HepG2 (cell line): ENCODE data around the gene HEY2. TPM values are rescaled to one million over a fixed set of nuclear protein-coding genes. Genes with fewer than 3 reads are reported as not detected.

Source experiments
- ATAC-seq: fragments of 200-7000 bp; cut with Tn5 transposase; 3 replicates; pipeline ENCODE4 v1.9.1; 2020; ENCODE audit warnings: mild to moderate bottlenecking, moderate library complexity
- BruUV-seq: library from RNA; stranded (reverse); fragments of 400-500 nt; replicated peaks from 2 replicates; lab custom pipeline; 2021; lab: Mats Ljungman, UMichigan
- CTCF ChIA-PET: fragments of 300-600 bp; formaldehyde crosslinking; extraction: SDS; loops from one replicate; lab custom pipeline; 2021; ENCODE audit warnings: low total read pairs, inconsistent platforms, low intra/inter-chr PET ratio; lab: Yijun Ruan, JAX
- POLR2A ChIA-PET: fragments of 350-600 bp; sonication (Branson Sonifier 250); formaldehyde crosslinking; loops from one replicate; lab custom pipeline; 2020; ENCODE audit warnings: antibody characterized with exemption, inconsistent platforms; lab: Yijun Ruan, JAX
- DNase-seq: peaks from one replicate; pipeline ENCODE4 v3.0.0-alpha.2; 2015; ENCODE audit warnings: low spot score
- FAIRE-seq: peaks from 3 replicates; lab custom pipeline; 2011; peaks lifted over from hg19 to GRCh38; lab: Jason Lieb, UNC
- H2AFZ ChIP-seq: one replicate; pipeline ENCODE4 v1.6.1; 2011; ENCODE audit warnings: low read length, inconsistent platforms
- H3K27ac ChIP-seq: fragments of 300-600 bp; 3 replicates; pipeline ENCODE4 v1.8.0; 2011; ENCODE audit warnings: mixed run types, mild to moderate bottlenecking, mixed read lengths, low read length, inconsistent platforms; ENCODE audit not compliant: insufficient read depth; ENCODE audit errors: extremely low read length
- H3K27me3 ChIP-seq, 2 experiments: fragments of 200-600 bp in 1 of 2; 2 replicates in 1 of 2; 3 replicates in 1 of 2; pipeline versions ENCODE4 v1.6.0 to v1.8.0; 2011; ENCODE audit warnings: low read length in 2 of 2, mild to moderate bottlenecking in 2 of 2, moderate library complexity in 2 of 2, inconsistent platforms in 1 of 2; ENCODE audit not compliant: insufficient read depth in 2 of 2, control insufficient read depth in 1 of 2
- H3K36me3 ChIP-seq, 2 experiments: fragments of 200-600 bp in 1 of 2; replicated peaks in 1 of 2; 2 replicates in 1 of 2; 3 replicates in 1 of 2; pipeline versions ENCODE4 v1.5.1 to v1.8.0; 2011; ENCODE audit warnings: low read length in 2 of 2, inconsistent platforms in 1 of 2; ENCODE audit not compliant: insufficient read depth in 2 of 2, control insufficient read depth in 1 of 2
- H3K4me1 ChIP-seq: 2 replicates; pipeline ENCODE4 v1.5.1; 2012; ENCODE audit warnings: low read length, inconsistent platforms; ENCODE audit not compliant: insufficient read depth
- H3K4me2 ChIP-seq: 2 replicates; pipeline ENCODE4 v1.6.0; 2011; ENCODE audit warnings: low read depth, low read length, inconsistent platforms
- H3K4me3 ChIP-seq, 3 experiments: fragments of 200-600 bp in 1 of 3; sonication (generic), shearing (Covaris generic) in 1 of 3; replicated peaks in 1 of 3; 2 replicates each; pipeline ENCODE4 v1.5.1; 2011 to 2016; ENCODE audit warnings: low read length in 3 of 3, inconsistent platforms in 2 of 3, low read depth in 2 of 3, mild to moderate bottlenecking in 2 of 3, control low read depth in 1 of 3, mixed read lengths in 1 of 3; ENCODE audit not compliant: insufficient read depth in 1 of 3
- H3K79me2 ChIP-seq: one replicate; pipeline ENCODE4 v1.6.1; 2011; ENCODE audit warnings: low read length, inconsistent platforms; ENCODE audit not compliant: insufficient read depth
- H3K9ac ChIP-seq: 2 replicates; pipeline ENCODE4 v1.6.0; 2011; ENCODE audit warnings: mild to moderate bottlenecking, low read depth, low read length, inconsistent platforms; ENCODE audit not compliant: insufficient read depth
- H3K9me3 ChIP-seq: 2 replicates; pipeline ENCODE4 v1.5.1; 2012; ENCODE audit warnings: mild to moderate bottlenecking, low read length
- H4K20me1 ChIP-seq: 2 replicates; pipeline ENCODE4 v1.6.0; 2011; ENCODE audit warnings: inconsistent platforms, mild to moderate bottlenecking, low read length, moderate library complexity; ENCODE audit not compliant: insufficient read depth
- AGO2 ChIP-seq: fragments of 200-400 bp; formaldehyde crosslinking; optimal IDR thresholded peaks from 2 replicates; pipeline ENCODE3; 2017; ENCODE audit warnings: mild to moderate bottlenecking, low read depth, low read length, moderate library complexity
- CBX1 ChIP-seq: IDR thresholded peaks from one replicate; pipeline ENCODE4 v1.6.1; 2016; ENCODE audit warnings: antibody characterized with exemption, low read depth
- GATAD2A ChIP-seq: IDR thresholded peaks from 2 replicates; pipeline ENCODE4 v1.6.1; 2016
- JDP2 ChIP-seq: sonication (generic); formaldehyde crosslinking; IDR thresholded peaks from 2 replicates; pipeline ENCODE4 v1.8.1; 2022; ENCODE audit warnings: missing genetic modification reagents, borderline replicate concordance
- MEIS2 ChIP-seq: sonication (generic); formaldehyde crosslinking; IDR thresholded peaks from 2 replicates; pipeline ENCODE4 v1.9.0; 2021; ENCODE audit warnings: mild to moderate bottlenecking, missing genetic modification reagents
- SKI ChIP-seq: fragments of 450-650 bp; IDR thresholded peaks from one replicate; pipeline ENCODE4 v1.6.1; 2018; ENCODE audit warnings: mild to moderate bottlenecking; ENCODE audit not compliant: partially characterized antibody
- SNAPC5 ChIP-seq: sonication (generic); formaldehyde crosslinking; IDR thresholded peaks from 2 replicates; pipeline ENCODE4 v1.8.1; 2023; ENCODE audit warnings: mild to moderate bottlenecking, missing genetic modification reagents, borderline replicate concordance
- TCF7 ChIP-seq: sonication (generic); IDR thresholded peaks from 2 replicates; pipeline ENCODE4 v1.6.1; 2016; ENCODE audit warnings: antibody characterized with exemption, low read depth
- UBTF ChIP-seq: sonication (generic); formaldehyde crosslinking; IDR thresholded peaks from 2 replicates; pipeline ENCODE4 v1.4.0; 2020; ENCODE audit warnings: mild to moderate bottlenecking, missing genetic modification reagents
- ZNF256 ChIP-seq: sonication (generic); formaldehyde crosslinking; conservative IDR thresholded peaks from 2 replicates; pipeline ENCODE4 v1.4.0; 2020; ENCODE audit warnings: missing genetic modification reagents
- ZNF343 ChIP-seq: sonication (generic); formaldehyde crosslinking; IDR thresholded peaks from 2 replicates; pipeline ENCODE4 v1.4.0; 2020; ENCODE audit warnings: mild to moderate bottlenecking, missing genetic modification reagents
- ZNF569 ChIP-seq: sonication (generic); formaldehyde crosslinking; IDR thresholded peaks from 2 replicates; pipeline ENCODE4 v1.5.0; 2020; ENCODE audit warnings: mild to moderate bottlenecking, missing genetic modification reagents, moderate library complexity, borderline replicate concordance
- ZNF572 ChIP-seq: sonication (generic); formaldehyde crosslinking; IDR thresholded peaks from 2 replicates; pipeline ENCODE4 v1.5.1; 2020; ENCODE audit warnings: mild to moderate bottlenecking, missing genetic modification reagents
- ZNF615 ChIP-seq: sonication (generic); formaldehyde crosslinking; IDR thresholded peaks from 2 replicates; pipeline ENCODE4 v1.5.0; 2020; ENCODE audit warnings: mild to moderate bottlenecking, missing genetic modification reagents, borderline replicate concordance
- ZNF784 ChIP-seq: sonication (generic); formaldehyde crosslinking; IDR thresholded peaks from 2 replicates; pipeline ENCODE4 v1.5.1; 2020; ENCODE audit warnings: missing genetic modification reagents, mild to moderate bottlenecking, borderline replicate concordance
- in situ Hi-C: cut with HindIII; loops from 2 replicates; pipeline ENCODE4 v1.10.0; 2017; ENCODE audit warnings: low pct_unique_long_range_greater_than_20kb; ENCODE audit not compliant: extremely low pct_ligation_motif_present
- intact Hi-C: fragments of 100-400 bp; cut with micrococcal nuclease; formaldehyde crosslinking; loops from one replicate; pipeline ENCODE4 v1.10.0; 2022; ENCODE audit not compliant: unreplicated experiment
- polyA plus RNA-seq, 8 experiments: library from polyadenylated mRNA; depleted of rRNA in 3 of 8; stranded (reverse) in 7 of 8; unstranded in 1 of 8; fragments of >200 nt; fragmentation: Illumina TruSeq in 4 of 8; extraction: Trizol in 4 of 8; gene quantifications; 2 replicates each; pipeline versions ENCODE4 v1.2.1 to v1.2.3, GENCODE V29; 2011 to 2016; ENCODE audit warnings: low read depth in 4 of 8, missing spikeins in 1 of 8, mixed read lengths in 1 of 8; ENCODE audit not compliant: insufficient read depth in 1 of 8
- total RNA-seq, 5 experiments: library from RNA; depleted of rRNA; stranded (reverse); fragments of >200 nt; fragmentation: Illumina TruSeq; extraction: Trizol; gene quantifications; 2 replicates each; pipeline ENCODE4 v1.2.3, GENCODE V29; 2016; ENCODE audit warnings: low read depth in 1 of 5

Gene HEY2
- total and polyA plus RNA-seq, 2 of the 13 experiments (the other 11 are each of a cell fraction or from before 2014, with no cell fraction given), result 0.04 TPM

- Histone ChIP-seq H3K4me2 (no peak overlapping the region), H3K4me3 (no peak overlapping the region), H3K36me3 (no peaks in the 10 kb centered on the region), H3K27ac (no peak overlapping the region), H3K27me3 (no peaks in the 10 kb centered on the region), H4K20me1 (no peaks in the 10 kb centered on the region), H3K4me1 (no peaks in the 10 kb centered on the region), H3K9ac (no peak overlapping the region), H3K9me3 (no peaks in the 10 kb centered on the region), H3K79me2 (no peaks in the 10 kb centered on the region), H2AFZ (no peak overlapping the region)
- TF ChIP-seq SNAPC5 (CRISPR knock-in tag) (no peak), ZNF343 (no peak), GATAD2A (CRISPR knock-in tag) (no peak), CBX1 (no peak), JDP2 (CRISPR knock-in tag) (no peak), ZNF572 (no peak)
- no peak for DNase-seq
- POLR2A ChIA-PET, result no interaction called here
- FAIRE-seq, result no peak
- in situ Hi-C loops (no loop called here), intact Hi-C loops (no loop called here)
- no peak for ATAC-seq
- CTCF ChIA-PET, result no interaction called here
- no TSS peak for BruUV-seq
Measured at GRCh38 chr6:125722886-125723285, 26.5 kb upstream of the HEY2 start.

GRCh38 chr6:125727216-125727615 lies 22.2 kb upstream of the HEY2 start:
- no peak overlapping the region for H3K9ac ChIP-seq
- DNase-seq, result no peak
- H3K4me1 ChIP-seq, result no peaks in the 10 kb centered on the region
- FAIRE-seq, result no peak
- ATAC-seq, result no peak
- H3K27ac ChIP-seq, result no peak overlapping the region
- no peaks in the 10 kb centered on the region for H3K36me3 ChIP-seq
- no peaks in the 10 kb centered on the region for H4K20me1 ChIP-seq
- in situ Hi-C loops (no loop called here), intact Hi-C loops (no loop called here)
- CTCF ChIA-PET, result no interaction called here
- no peak for TF ChIP-seq ZNF784 (CRISPR knock-in tag)
- no peak for TF ChIP-seq SKI
- TF ChIP-seq UBTF, result no peak
- no peak for TF ChIP-seq MEIS2 (CRISPR knock-in tag)
- TF ChIP-seq TCF7, result no peak
- TF ChIP-seq AGO2, result no peak
- no peak for TF ChIP-seq ZNF615 (CRISPR knock-in tag)
- no peak for TF ChIP-seq ZNF256 (CRISPR knock-in tag)
- no peak for TF ChIP-seq ZNF569 (CRISPR knock-in tag)
- BruUV-seq, result no TSS peak
- H3K4me2 ChIP-seq, result no peak overlapping the region
- no peaks in the 10 kb centered on the region for H3K79me2 ChIP-seq
- no peaks in the 10 kb centered on the region for H3K9me3 ChIP-seq
- POLR2A ChIA-PET, result no interaction called here
- no peak overlapping the region for H2AFZ ChIP-seq
- H3K27me3 ChIP-seq, result 0 out of 5 replicates have a peak, but pooled peaks cover 0 to 5% of the 10 kb centered on the region in 2 experiments
- H3K4me3 ChIP-seq, result no peak overlapping the region
